ENCODE measurements around the gene KIAA0586.
A peak's percentile ranks its signal among the peaks of the same experiment; 100 is the strongest.

KIAA0586 gene

DNA sequence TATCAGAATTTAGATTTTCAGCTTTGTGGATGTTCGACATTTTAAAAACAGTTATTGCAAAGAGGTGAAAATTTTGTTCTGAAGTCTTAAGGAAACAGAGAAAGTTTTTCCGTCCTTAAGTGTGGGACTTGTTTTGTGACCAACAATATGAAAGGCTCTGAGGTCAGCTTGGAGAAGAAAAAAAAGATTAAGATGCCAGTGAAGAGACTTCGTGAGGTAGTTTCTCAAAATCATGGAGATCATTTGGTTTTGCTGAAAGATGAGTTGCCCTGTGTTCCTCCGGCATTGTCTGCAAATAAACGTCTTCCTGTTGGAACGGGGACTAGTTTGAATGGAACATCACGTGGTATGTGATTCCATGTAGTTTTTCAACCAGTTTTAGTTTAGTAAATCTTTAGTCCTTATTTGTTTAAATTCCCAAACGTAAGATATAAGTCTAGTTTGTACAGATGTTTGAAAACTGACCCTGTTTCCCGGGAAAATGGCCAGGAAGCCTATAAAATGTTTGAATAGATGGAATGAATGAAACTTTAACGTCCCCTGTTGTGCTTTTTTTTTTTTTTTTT is 682 bp downstream of the KIAA0586 start:
- DNase-seq (ENCODE audit: low read depth) = peak; percentile 8
- TF ChIP-seq, protein P1, sequence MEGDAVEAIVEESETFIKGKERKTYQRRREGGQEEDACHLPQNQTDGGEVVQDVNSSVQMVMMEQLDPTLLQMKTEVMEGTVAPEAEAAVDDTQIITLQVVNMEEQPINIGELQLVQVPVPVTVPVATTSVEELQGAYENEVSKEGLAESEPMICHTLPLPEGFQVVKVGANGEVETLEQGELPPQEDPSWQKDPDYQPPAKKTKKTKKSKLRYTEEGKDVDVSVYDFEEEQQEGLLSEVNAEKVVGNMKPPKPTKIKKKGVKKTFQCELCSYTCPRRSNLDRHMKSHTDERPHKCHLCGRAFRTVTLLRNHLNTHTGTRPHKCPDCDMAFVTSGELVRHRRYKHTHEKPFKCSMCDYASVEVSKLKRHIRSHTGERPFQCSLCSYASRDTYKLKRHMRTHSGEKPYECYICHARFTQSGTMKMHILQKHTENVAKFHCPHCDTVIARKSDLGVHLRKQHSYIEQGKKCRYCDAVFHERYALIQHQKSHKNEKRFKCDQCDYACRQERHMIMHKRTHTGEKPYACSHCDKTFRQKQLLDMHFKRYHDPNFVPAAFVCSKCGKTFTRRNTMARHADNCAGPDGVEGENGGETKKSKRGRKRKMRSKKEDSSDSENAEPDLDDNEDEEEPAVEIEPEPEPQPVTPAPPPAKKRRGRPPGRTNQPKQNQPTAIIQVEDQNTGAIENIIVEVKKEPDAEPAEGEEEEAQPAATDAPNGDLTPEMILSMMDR (IDR thresholded peaks at IDR 0.05; ENCODE audit: control insufficient read depth, insufficient read depth, low read depth, low read length, missing control alignments) = no peak
- peak overlapping the region; percentile 94 for H3K4me3 ChIP-seq (ENCODE audit: control insufficient read depth, low read depth, low read length)

DNA sequence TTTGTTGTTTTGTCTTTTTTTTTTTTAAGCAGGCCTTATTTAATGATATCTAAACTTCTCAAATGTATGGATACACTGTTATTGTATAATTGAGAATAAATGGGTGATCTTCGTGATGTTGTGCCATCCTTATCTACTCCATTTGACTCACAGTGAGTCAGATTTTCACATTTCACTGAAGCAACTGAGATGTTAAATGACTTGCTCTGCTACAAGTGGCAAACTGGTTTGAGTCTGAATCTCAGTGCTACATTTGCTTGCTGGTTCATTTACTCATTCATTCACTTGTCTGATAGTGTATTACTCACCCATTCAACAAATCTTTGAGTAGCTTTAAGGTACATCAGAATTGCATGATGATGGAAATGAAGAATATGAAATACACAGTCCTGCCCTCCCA is 2.6 kb downstream of the KIAA0586 start:
- DNase-seq (ENCODE audit: low read depth) = peak; percentile 40
- TF ChIP-seq, protein P1 (IDR thresholded peaks at IDR 0.05; ENCODE audit: control insufficient read depth, insufficient read depth, low read depth, low read length, missing control alignments) = no peak
- no peak overlapping the region for H3K4me3 ChIP-seq (ENCODE audit: control insufficient read depth, low read depth, low read length)

DNA sequence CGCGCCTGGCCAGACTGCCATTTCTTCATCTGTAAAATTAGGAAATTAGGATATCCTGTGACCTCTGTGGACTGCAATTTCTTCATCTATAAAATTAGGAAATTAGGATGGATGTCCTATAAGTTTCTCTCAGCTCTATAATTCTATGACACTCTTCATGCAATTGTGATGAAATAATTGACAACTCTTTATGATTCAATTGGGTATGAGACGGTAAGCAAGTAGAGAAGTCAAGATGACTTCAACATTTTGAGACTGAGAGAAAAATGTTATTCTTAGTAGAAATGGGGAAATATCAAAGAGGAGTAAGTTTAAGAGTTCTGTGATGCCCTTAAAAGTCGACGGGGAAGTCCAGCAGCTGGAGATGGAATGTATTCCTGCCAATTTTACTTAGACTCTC is 12.0 kb downstream of the KIAA0586 start:
- TF ChIP-seq, protein P1 (IDR thresholded peaks at IDR 0.05; ENCODE audit: control insufficient read depth, insufficient read depth, low read depth, low read length, missing control alignments) = no peak
- no peak for DNase-seq (ENCODE audit: low read depth)
- no peak overlapping the region for H3K4me3 ChIP-seq (ENCODE audit: control insufficient read depth, low read depth, low read length)

DNA sequence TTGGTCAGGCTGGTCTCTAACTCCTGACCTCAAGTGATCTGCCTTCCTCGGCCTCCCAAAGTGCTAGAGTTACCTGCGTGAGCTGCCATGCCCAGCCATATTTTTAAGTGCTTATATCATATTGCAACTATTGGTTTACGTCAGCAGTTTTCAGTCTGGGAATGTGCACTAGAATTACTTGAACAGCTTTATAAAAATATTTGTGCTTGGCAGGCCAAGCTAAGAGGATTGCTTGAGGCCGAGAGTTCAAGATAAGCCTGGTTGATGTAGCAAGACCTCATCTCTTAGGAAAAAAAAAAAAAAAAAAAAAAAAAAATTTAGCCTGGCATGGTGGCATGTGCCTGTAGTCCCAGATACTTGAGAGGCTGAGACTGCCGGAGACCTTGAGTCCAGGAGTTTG is 17.1 kb downstream of the KIAA0586 start:
- DNase-seq (ENCODE audit: low read depth) = no peak
- H3K4me3 ChIP-seq (ENCODE audit: control insufficient read depth, low read depth, low read length) = no peak overlapping the region
- TF ChIP-seq, protein P1 (IDR thresholded peaks at IDR 0.05; ENCODE audit: control insufficient read depth, insufficient read depth, low read depth, low read length, missing control alignments) = no peak

DNA sequence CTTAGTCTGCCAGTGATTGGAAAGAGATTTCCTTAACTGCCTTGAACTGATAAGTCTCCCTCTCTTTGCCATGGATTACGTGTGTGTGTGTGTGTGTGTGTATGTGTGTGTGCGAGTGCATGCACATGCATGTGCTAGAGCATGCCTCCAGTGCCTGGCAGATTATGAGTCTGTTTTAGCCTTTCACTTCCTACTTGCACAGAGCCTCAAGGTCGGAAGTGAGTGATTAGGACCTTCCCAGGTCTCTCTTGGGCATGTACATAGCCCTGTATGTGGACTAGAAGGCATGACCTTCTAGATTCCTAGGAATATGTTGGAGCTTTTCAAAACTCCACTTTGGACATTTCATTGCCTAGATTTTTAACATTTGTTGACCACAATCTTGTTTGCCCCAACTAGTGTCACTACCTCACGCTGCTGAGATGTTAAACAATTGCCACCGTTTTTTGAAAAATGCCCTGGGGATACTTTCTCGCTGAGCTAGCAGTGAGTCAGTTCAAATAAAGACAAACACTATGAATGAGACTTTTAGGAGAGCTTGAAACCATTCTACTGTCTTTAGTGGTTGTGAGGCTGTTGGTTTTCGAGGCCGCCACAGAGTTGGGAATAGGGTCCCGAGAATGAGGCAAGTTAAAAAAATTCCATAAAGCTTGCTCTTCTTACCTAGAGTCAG is 28.2 kb downstream of the KIAA0586 start:
- no peak for DNase-seq (ENCODE audit: low read depth)
- TF ChIP-seq, protein P1 (IDR thresholded peaks at IDR 0.05; ENCODE audit: control insufficient read depth, insufficient read depth, low read depth, low read length, missing control alignments) = no peak
- no peak overlapping the region for H3K4me3 ChIP-seq (ENCODE audit: control insufficient read depth, low read depth, low read length)

DNA sequence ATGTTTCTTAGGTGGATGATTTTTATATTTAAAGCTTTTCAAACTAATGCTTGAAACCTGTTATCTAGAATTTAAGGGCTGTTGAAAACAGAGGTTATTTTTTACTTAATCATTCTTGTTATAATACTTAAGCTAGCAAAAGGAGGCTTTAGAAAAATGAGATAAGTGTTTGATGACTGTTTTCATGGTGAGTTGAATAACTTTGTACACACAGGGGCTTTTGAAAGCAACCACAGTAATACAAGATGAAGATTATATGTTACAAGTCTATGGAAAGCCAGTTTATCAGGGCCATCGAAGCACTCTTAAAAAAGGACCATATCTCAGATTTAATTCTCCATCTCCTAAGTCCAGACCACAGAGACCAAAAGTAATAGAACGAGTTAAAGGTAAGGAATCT is 33.3 kb downstream of the KIAA0586 start:
- no peak for DNase-seq (ENCODE audit: low read depth)
- TF ChIP-seq, protein P1 (IDR thresholded peaks at IDR 0.05; ENCODE audit: control insufficient read depth, insufficient read depth, low read depth, low read length, missing control alignments) = no peak
- H3K4me3 ChIP-seq (ENCODE audit: control insufficient read depth, low read depth, low read length) = no peak overlapping the region
